ENCODE data around the gene ING2.
"Not testable (repeated sequence)": the region's sequence is repeated elsewhere in the genome, so short reads cannot be mapped to it uniquely, and the experiment has no call there.

The ING2 gene, protein sequence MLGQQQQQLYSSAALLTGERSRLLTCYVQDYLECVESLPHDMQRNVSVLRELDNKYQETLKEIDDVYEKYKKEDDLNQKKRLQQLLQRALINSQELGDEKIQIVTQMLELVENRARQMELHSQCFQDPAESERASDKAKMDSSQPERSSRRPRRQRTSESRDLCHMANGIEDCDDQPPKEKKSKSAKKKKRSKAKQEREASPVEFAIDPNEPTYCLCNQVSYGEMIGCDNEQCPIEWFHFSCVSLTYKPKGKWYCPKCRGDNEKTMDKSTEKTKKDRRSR

DNA sequence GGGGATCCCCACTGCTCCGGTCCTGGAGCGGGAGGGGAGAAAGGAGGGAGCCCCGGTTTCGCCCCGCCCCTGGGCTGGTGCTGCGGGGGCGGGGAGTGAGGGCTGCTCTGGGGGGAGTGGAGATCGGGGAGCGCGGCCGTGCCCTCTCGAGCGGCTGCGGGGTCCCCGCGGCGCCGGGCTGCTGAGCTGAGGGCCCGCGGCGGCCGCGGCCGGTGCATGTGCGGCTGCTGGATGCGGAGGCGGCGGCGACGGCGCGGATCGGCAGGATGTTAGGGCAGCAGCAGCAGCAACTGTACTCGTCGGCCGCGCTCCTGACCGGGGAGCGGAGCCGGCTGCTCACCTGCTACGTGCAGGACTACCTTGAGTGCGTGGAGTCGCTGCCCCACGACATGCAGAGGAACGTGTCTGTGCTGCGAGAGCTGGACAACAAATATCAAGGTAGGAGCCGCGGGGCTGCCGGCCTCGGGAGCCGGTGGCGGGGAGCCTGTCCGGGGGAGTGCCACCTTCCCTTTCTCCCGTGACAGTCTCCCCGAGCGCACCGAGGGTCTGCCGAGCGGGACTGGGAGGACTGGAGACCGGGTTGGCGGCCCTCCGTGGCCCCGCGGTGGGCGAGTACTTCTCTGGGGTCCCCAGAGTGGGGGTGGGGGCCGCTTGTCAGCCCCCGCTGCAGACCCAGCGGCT is at the start of gene ING2:
ING2 (plus strand) TSS at position 129 of the 681 bp plus-strand sequence; CDS start at position 267, 138 bp downstream.
- peak within 1 kb of the TSS; percentile 95 for H3K9ac ChIP-seq (ENCODE audit: low read depth in 1 of 2, low read length in 2 of 2)
- peak within 1 kb of the TSS; percentile 98 for H3K4me3 ChIP-seq (ENCODE audit: low read length in 2 of 2)
- H3K27me3 ChIP-seq (ENCODE audit: control insufficient read depth in 2 of 2, insufficient read depth in 2 of 2, low read length in 2 of 2) = no peaks in the 10 kb centered on the region
- H3K4me1 ChIP-seq (ENCODE audit: control insufficient read depth in 2 of 2, insufficient read depth in 2 of 2, low read length in 2 of 2) = peaks cover 7 to 10% of the 10 kb centered on the region in 2 donors
- no peaks in the 10 kb centered on the region for H3K36me3 ChIP-seq (ENCODE audit: control insufficient read depth in 2 of 2, insufficient read depth in 2 of 2, low read length in 2 of 2)
- H3K27ac ChIP-seq (ENCODE audit: low read depth in 2 of 2, low read length in 2 of 2) = peak within 1 kb of the TSS; percentile 99
- no peaks in the 10 kb centered on the region for H3K9me3 ChIP-seq (ENCODE audit: control insufficient read depth in 2 of 2, low read length in 2 of 2)

DNA sequence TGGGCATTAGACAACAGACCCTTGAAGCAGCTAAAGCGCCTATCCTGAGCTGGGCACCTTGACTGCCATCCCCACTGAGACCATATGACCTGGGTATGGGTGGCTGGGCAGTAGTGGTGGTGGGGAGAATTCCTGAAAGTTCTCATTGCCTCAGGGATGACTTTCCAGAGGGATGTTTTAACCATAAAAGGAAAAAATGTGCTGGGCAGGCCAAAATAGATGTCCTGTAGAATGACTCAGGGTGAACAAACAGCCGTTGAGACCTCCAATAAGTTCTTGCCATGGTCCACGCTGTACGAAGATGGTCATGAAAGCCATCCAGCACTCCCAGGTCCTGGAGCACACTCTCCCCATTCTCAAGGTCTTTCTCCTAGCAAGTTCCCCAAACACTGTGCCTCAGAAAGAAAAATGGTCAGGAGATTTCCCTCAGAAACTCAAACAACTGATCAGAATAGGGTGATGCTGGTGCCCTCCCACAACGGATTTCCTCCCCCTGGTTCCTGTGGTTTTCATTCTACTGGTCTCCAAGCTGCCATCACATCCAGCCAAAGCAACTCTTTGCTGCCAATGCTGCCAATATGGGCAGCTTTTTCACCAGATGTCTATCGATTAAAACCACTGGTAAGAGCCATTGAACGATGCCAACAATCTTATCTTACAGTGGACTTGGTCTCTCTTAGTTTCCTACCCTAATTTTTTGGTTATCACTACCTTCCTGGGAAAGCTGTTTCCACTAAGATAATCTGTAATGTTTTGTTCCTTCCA is 49.2 kb upstream of the ING2 start:
- Histone ChIP-seq H3K4me3 (ENCODE audit: low read length in 2 of 2) (no peak overlapping the region), H3K9me3 (ENCODE audit: control insufficient read depth in 2 of 2, low read length in 2 of 2) (no peaks in the 10 kb centered on the region), H3K36me3 (ENCODE audit: control insufficient read depth in 2 of 2, insufficient read depth in 2 of 2, low read length in 2 of 2) (peaks cover 0 to 4% of the 10 kb centered on the region in 2 donors), H3K27me3 (ENCODE audit: control insufficient read depth in 2 of 2, insufficient read depth in 2 of 2, low read length in 2 of 2) (no peaks in the 10 kb centered on the region), H3K4me1 (ENCODE audit: control insufficient read depth in 2 of 2, insufficient read depth in 2 of 2, low read length in 2 of 2) (peaks cover 0 to 2% of the 10 kb centered on the region in 2 donors), H3K27ac (ENCODE audit: low read depth in 2 of 2, low read length in 2 of 2) (no peak overlapping the region), H3K9ac (ENCODE audit: low read depth in 1 of 2, low read length in 2 of 2) (no peak overlapping the region)

DNA sequence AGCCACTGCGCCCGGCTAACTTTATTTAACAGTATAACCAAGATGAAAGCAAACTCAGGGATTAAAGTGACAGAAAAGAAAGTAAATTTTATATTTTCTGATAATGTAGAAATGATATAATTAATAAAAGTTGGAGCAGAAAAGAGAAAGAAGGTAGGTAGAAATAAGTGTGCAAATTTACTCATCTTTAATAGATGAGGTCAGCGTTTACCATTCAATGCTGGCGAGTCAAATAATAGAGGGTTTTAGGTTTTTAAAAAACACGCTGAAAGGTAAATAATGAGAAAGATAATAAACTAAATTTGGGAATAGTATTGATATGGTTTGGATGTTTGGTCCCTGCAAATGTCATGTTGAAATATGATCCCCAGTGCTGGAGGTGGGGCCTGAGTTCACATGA is 46.9 kb upstream of the ING2 start:
- H3K9ac ChIP-seq (ENCODE audit: low read depth in 1 of 2, low read length in 2 of 2) = no peak overlapping the region
- H3K4me3 ChIP-seq (ENCODE audit: low read length in 2 of 2) = no peak overlapping the region
- peaks cover 0 to 2% of the 10 kb centered on the region in 2 donors for H3K4me1 ChIP-seq (ENCODE audit: control insufficient read depth in 2 of 2, insufficient read depth in 2 of 2, low read length in 2 of 2)
- H3K27ac ChIP-seq (ENCODE audit: low read depth in 2 of 2, low read length in 2 of 2) = no peak overlapping the region
- no peaks in the 10 kb centered on the region for H3K27me3 ChIP-seq (ENCODE audit: control insufficient read depth in 2 of 2, insufficient read depth in 2 of 2, low read length in 2 of 2)
- H3K36me3 ChIP-seq (ENCODE audit: control insufficient read depth in 2 of 2, insufficient read depth in 2 of 2, low read length in 2 of 2) = no peaks in the 10 kb centered on the region
- no peaks in the 10 kb centered on the region for H3K9me3 ChIP-seq (ENCODE audit: control insufficient read depth in 2 of 2, low read length in 2 of 2)

DNA sequence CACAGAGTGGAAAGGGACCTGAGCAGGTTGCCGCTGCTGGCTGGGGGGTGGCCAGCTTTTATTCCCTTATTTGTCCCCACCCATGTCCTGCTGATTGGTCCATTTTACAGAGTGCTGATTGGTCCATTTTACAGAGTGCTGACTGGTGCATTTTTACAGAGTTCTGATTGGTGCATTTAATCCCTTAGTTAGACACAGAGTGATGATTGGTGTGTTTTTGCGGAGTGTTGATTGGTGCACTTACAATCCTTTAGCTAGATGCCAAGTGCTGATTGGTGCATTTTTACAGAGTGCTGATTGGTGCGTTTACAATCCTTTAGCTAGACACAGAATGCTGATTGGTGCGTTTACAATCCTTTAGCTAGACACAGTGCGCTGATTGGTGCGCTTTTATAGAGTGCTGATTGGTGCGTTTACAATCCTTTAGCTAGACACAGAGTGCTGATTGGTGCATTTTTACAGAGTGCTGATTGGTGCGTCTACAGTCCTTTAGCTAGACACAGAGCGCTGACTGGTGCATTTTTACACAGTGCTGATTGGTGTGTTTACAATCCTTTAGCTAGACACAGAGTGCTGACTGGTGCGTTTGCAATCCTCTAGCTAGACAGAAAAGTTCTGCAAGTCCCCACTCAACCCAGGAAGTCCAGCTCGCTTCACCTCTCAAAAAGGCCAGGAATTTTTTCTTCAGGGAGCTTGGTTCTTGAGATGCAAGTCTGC is 40.8 kb upstream of the ING2 start:
- H3K27me3 ChIP-seq (ENCODE audit: control insufficient read depth in 2 of 2, insufficient read depth in 2 of 2, low read length in 2 of 2); H3K4me3 ChIP-seq (ENCODE audit: low read length in 2 of 2); H3K36me3 ChIP-seq (ENCODE audit: control insufficient read depth in 2 of 2, insufficient read depth in 2 of 2, low read length in 2 of 2); H3K9ac ChIP-seq (ENCODE audit: low read depth in 1 of 2, low read length in 2 of 2); H3K4me1 ChIP-seq (ENCODE audit: control insufficient read depth in 2 of 2, insufficient read depth in 2 of 2, low read length in 2 of 2); H3K9me3 ChIP-seq (ENCODE audit: control insufficient read depth in 2 of 2, low read length in 2 of 2); H3K27ac ChIP-seq (ENCODE audit: low read depth in 2 of 2, low read length in 2 of 2): not testable (repeated sequence)

DNA sequence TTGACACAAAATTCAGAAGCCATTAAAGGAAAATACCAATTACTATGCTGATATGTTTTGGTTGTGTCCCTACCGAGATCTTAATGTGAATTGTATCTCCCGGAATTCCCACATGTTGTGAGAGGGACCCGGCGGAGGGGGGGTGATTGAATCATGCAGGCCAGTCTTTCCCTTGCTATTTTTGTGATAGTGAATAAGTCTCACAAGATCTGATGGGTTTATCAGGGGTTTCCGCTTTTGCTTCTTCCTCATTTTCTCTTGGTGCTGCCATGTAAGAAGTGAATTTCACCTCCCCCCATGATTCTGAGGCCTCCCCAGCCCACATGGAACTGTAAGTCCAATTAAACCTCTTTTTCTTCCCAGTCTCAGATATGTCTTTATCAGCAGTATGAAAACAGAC is 39.0 kb upstream of the ING2 start:
- not testable (repeated sequence) for H3K4me3 ChIP-seq (ENCODE audit: low read length in 2 of 2); H3K27me3 ChIP-seq (ENCODE audit: control insufficient read depth in 2 of 2, insufficient read depth in 2 of 2, low read length in 2 of 2); H3K27ac ChIP-seq (ENCODE audit: low read depth in 2 of 2, low read length in 2 of 2); H3K36me3 ChIP-seq (ENCODE audit: control insufficient read depth in 2 of 2, insufficient read depth in 2 of 2, low read length in 2 of 2); H3K9me3 ChIP-seq (ENCODE audit: control insufficient read depth in 2 of 2, low read length in 2 of 2); H3K4me1 ChIP-seq (ENCODE audit: control insufficient read depth in 2 of 2, insufficient read depth in 2 of 2, low read length in 2 of 2); H3K9ac ChIP-seq (ENCODE audit: low read depth in 1 of 2, low read length in 2 of 2)

DNA sequence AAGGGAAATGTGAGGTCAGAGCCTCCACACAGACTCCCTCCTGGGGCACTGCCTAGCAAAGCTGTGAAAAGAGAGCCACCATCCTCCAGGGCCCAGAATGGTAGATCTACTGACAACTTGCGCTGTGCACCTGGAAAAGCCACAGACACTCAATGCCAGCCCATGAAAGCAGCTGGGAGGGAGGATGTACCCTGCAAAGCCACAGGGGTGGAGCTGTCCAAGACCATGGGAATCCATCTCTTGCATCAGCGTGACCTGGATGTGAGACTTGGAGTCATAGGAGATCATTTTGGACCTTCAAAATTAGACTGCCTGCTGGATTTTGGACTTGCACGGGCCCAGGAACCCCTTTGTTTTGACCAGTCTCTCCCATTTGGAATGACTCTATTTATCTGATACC is 37.6 kb upstream of the ING2 start:
- no peaks in the 10 kb centered on the region for H3K36me3 ChIP-seq (ENCODE audit: control insufficient read depth in 2 of 2, insufficient read depth in 2 of 2, low read length in 2 of 2)
- no peak overlapping the region for H3K27ac ChIP-seq (ENCODE audit: low read depth in 2 of 2, low read length in 2 of 2)
- H3K4me3 ChIP-seq (ENCODE audit: low read length in 2 of 2) = no peak overlapping the region
- H3K9me3 ChIP-seq (ENCODE audit: control insufficient read depth in 2 of 2, low read length in 2 of 2) = no peaks in the 10 kb centered on the region
- no peaks in the 10 kb centered on the region for H3K27me3 ChIP-seq (ENCODE audit: control insufficient read depth in 2 of 2, insufficient read depth in 2 of 2, low read length in 2 of 2)
- no peak overlapping the region for H3K9ac ChIP-seq (ENCODE audit: low read depth in 1 of 2, low read length in 2 of 2)
- no peaks in the 10 kb centered on the region for H3K4me1 ChIP-seq (ENCODE audit: control insufficient read depth in 2 of 2, insufficient read depth in 2 of 2, low read length in 2 of 2)

DNA sequence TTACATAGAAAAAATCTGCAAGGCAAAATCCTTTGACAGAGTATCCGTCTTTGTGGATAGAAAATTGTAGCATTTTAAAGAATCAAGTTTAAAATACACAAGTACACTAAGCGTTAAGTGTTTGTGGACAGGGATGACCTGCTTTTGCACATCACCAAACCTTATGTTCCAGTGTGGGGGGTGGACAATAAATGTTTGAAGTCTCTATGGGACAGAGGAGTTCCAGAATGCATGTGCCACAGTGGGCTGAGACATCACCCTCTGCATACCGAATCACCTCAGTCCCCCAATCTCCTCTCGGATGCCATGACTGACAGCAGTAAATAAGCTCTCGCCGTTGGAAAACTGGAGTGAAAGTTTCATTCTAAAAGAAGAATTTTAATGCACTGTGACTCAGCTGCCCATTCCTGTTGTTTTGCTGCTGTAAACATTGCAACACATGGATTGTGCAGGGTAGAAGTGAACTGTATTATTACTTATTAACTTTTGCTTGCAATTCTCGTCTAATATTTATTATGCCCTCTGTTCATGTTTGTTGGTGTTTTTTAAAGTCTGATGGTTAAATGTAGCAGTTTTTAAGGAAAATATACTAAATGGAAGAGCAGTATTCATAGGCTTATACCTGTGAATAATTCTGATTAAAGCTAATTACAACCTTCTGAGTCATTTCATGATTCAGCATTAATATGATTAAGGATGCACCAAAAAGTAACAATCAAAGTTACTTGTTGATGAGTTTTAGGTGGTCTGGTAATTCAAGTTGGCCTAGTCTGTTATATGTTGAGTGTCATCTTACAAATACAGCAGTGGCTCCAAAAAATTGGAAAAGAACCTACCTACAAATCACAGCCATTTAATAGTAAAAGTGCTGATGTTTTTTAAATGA is 36.4 kb upstream of the ING2 start:
- Histone ChIP-seq H3K36me3 (ENCODE audit: control insufficient read depth in 2 of 2, insufficient read depth in 2 of 2, low read length in 2 of 2) (no peaks in the 10 kb centered on the region), H3K9me3 (ENCODE audit: control insufficient read depth in 2 of 2, low read length in 2 of 2) (no peaks in the 10 kb centered on the region), H3K9ac (ENCODE audit: low read depth in 1 of 2, low read length in 2 of 2) (no peak overlapping the region), H3K4me3 (ENCODE audit: low read length in 2 of 2) (no peak overlapping the region), H3K27me3 (ENCODE audit: control insufficient read depth in 2 of 2, insufficient read depth in 2 of 2, low read length in 2 of 2) (no peaks in the 10 kb centered on the region), H3K27ac (ENCODE audit: low read depth in 2 of 2, low read length in 2 of 2) (no peak overlapping the region), H3K4me1 (ENCODE audit: control insufficient read depth in 2 of 2, insufficient read depth in 2 of 2, low read length in 2 of 2) (peaks cover 0 to 3% of the 10 kb centered on the region in 2 donors)

DNA sequence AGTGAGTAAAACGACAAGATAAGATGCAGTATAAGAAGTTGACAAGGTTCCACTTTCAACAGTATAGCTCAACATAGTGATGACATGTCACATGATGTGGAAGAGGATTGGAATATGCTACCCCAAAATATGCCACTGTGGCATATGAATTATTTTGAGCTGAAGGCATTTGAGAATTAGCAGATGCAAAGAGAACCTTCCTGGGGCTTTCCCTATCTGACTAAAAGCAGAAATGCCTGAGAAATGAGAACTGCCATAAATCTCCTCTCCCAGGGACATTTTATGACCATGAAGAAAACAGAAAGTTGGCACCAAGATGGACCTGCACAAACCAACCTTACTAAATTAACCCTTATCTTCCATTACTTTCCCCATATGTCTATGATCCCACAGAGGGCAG is 35.6 kb upstream of the ING2 start:
- no peaks in the 10 kb centered on the region for H3K9me3 ChIP-seq (ENCODE audit: control insufficient read depth in 2 of 2, low read length in 2 of 2)
- H3K27me3 ChIP-seq (ENCODE audit: control insufficient read depth in 2 of 2, insufficient read depth in 2 of 2, low read length in 2 of 2) = no peaks in the 10 kb centered on the region
- peaks cover 0 to 3% of the 10 kb centered on the region in 2 donors for H3K4me1 ChIP-seq (ENCODE audit: control insufficient read depth in 2 of 2, insufficient read depth in 2 of 2, low read length in 2 of 2)
- no peak overlapping the region for H3K27ac ChIP-seq (ENCODE audit: low read depth in 2 of 2, low read length in 2 of 2)
- H3K36me3 ChIP-seq (ENCODE audit: control insufficient read depth in 2 of 2, insufficient read depth in 2 of 2, low read length in 2 of 2) = no peaks in the 10 kb centered on the region
- H3K9ac ChIP-seq (ENCODE audit: low read depth in 1 of 2, low read length in 2 of 2) = no peak overlapping the region
- H3K4me3 ChIP-seq (ENCODE audit: low read length in 2 of 2) = no peak overlapping the region

DNA sequence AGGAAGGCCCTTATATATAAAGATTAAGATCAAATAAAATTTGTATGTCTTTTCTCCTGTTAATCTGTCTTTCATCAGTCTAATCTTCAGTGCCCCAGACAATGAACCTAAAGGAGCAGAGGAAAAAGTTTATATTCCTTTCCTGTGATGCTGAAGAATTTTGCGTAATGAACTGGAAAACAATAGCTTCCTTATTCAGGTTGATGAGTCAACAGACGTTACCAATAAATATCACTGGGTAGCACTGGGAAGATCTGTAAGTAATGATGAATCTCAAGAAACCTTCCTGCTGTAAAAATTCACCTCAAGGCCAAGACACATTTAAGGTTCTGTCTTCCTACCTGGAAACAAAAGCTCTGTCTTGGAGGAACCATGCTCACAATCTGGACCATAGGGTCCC is 34.9 kb upstream of the ING2 start:
- H3K4me3 ChIP-seq (ENCODE audit: low read length in 2 of 2) = no peak overlapping the region
- H3K4me1 ChIP-seq (ENCODE audit: control insufficient read depth in 2 of 2, insufficient read depth in 2 of 2, low read length in 2 of 2) = peaks cover 0 to 3% of the 10 kb centered on the region in 2 donors
- no peaks in the 10 kb centered on the region for H3K36me3 ChIP-seq (ENCODE audit: control insufficient read depth in 2 of 2, insufficient read depth in 2 of 2, low read length in 2 of 2)
- H3K27me3 ChIP-seq (ENCODE audit: control insufficient read depth in 2 of 2, insufficient read depth in 2 of 2, low read length in 2 of 2) = no peaks in the 10 kb centered on the region
- no peak overlapping the region for H3K9ac ChIP-seq (ENCODE audit: low read depth in 1 of 2, low read length in 2 of 2)
- H3K9me3 ChIP-seq (ENCODE audit: control insufficient read depth in 2 of 2, low read length in 2 of 2) = no peaks in the 10 kb centered on the region
- no peak overlapping the region for H3K27ac ChIP-seq (ENCODE audit: low read depth in 2 of 2, low read length in 2 of 2)
